Activated CD8-positive, alpha-beta memory T cell treated with anti-CD3 and anti-CD28 coated beads for 4 hours (primary cell): ENCODE data around the gene TENT4A.
"Not testable (repeated sequence)": the region's sequence is repeated elsewhere in the genome, so short reads cannot be mapped to it uniquely, and the experiment has no call there.

Experiments used
- DNase-seq, 2 donors: peaks; one replicate each; pipeline ENCODE4 v3.0.0-alpha.2; 2020; ENCODE audit warnings: low read depth in 2 of 2

TENT4A gene

DNA sequence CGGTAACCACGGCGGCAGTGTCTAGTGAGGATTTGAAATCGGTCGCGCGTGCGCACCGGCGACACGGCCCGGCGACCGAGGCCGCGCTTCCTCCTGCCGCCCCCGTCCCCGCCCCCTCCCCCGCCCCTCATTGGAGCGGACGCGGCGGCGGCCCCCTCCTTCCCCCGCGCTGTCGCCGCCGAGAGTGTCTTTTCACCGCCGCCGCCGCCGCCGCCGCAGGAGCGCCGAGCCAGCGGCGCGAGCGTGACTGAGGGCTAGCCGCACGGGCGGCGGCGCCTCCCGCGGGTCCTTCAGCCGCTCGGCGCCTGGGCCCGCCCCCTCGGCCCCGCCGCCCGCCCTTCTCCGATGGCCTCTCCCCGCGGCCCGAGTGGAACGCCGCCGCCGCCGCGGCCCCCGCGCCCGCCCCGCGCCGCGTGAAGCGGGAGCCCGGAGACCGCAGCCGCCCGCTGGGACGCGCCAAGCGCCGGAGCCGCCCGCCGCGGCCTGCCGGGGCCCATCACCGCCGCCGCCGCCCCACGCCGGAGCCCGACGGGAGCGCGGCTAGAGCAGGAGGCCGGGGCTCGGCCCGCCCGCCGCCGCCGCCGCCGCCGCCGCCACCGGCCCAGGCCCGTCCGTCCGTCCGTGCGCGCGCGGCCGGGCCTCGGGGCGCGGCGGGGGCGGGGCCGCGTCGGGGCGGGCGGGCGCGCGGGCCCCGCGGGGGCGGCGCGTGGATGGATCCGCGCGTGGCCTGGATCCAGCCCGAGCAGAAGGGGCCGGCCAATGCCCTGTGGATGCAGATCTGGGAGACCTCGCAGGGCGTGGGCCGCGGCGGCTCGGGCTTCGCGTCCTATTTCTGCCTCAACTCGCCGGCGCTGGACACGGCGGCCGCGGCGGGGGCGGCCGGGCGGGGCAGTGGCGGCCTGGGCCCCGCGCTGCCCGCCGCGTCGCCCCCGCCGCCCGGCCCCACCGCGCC is at the start of gene TENT4A:
TENT4A (plus strand) TSS at position 159 of the 952 bp plus-strand sequence; CDS start at position 711, 552 bp downstream.
- no peak for DNase-seq

DNA sequence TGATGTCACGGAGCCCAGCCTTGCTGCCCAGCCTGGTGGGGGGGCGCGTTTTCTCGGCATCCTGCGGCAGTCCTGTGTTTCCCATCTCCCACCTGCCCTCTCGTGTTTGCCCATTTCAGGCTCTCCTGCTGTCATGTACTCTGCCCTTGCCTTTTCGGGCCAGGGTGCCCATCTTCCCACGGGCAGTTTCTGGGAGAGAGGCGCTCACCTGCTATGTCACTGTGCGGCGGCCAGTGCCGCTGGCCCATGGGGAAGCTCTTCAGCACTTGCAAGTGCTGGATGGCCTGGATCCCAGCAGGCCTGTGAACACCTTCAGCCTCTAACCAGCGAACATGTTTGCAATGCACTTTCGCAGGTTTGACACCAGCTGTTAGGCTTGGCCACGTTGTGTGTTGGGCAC is 46.5 kb upstream of the TENT4A start:
- DNase-seq, result no peak

DNA sequence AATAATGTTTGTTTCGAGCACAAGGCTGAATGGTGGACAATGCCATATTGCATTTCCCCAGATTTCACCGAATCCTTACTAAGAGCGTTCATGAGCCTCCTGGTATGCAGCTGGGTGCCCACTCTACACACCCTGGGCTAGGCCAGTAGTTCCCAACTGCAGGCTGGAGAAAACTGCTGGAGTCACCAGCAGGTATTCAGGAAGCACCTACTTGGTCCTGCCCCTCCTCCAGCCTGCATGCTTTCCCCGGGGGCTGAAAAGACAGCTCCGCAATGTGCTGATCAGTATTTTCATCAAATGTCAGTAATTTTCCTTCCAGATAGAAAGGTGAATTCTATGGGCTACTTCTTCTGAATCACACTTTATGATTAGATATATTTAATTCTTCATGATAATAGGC is 45.6 kb upstream of the TENT4A start:
- DNase-seq, result no peak

DNA sequence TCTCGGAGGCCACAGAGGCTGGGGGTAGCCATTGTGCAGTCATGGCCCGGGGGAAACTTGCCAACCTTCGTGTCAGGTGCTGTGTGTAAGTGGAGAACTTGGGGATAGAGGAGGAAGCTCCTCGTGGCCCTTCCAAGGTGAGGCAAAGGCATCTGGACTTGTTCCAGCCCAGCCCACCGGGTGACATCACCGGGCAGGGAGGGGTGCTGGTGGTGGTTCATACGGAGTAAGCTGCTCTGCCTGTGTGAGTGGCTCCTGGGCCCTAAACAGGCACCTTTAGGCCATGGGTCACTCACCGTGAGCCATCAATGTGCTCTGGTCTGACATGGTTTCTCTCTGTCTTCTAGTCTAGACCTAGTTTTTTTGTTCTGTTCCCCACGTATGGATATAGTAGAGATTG is 44.5 kb upstream of the TENT4A start:
- DNase-seq, result not testable (repeated sequence)

DNA sequence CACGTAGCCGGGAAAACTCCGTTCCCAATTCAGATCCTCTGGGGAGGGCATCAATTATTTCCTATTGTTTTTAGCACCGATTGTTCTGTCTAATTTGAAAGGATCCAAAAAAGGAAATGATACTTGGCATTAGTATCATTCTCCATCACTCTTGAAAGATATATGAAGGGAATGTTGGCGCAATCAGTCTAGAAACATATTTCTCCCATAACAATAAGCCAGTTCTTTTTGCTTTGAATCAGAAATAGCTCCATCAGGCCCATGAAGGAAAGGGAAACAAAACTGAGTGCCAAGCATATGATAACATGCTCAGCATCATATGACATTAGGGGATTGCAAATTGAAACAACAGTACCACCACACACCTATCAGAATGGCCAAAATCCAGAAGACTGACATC is 40.2 kb upstream of the TENT4A start:
- no peak for DNase-seq

DNA sequence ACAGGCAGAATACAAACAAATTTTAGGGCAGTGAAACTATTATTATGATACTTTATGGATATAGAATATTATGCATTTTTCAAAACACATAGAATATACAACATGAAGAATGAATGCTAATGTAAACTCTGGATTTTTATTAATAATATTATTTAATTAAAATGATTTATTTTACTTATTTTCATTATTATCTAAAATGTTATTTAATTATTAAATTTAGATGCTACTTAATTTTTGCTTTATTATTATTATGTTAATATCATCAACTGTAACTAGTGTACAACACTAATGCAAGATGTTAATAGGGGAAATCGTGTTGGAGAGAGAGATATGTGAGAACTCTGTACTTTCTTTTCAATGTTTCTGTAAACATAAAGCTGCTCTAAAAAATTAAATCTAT is 39.3 kb upstream of the TENT4A start:
- no peak for DNase-seq

DNA sequence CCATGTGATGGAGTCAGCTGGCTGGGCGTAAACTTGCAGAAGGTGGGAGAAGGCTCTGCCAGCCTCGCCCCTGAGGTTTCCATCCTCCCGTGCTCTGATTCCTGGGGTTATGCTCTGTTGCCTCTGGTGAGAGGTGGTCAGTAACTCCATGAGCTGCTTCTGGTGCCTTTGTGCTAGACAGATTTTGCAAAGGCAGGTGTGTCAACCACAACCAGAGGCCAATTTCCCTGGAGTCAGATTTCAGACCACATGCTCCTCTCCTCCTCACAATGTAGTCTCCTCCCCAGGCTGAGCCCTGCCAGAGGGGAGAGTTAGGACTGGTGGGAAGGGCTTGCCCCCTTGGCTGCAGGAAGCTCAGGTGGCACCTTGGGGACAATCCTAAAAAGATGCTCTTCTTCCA is 38.8 kb upstream of the TENT4A start:
- no peak for DNase-seq

DNA sequence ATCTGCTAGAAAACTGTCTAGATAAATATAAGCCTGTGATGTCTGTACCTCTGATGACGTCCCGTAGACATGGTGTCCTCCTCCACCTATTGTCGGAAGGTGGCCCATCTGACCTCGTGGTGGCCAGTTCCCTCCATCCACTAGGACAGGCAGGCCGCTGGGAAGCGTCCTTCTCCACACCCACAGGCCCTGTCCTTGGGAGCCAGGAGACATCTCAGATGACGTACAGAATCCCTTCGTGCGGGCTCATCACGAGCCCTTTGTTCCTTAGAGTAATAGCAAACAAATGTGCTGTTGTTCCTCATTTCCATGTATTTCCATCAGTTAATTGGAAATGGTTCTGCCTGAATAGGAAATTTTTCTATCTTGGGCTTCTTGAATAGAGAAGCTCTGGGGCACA is 38.3 kb upstream of the TENT4A start:
- no peak for DNase-seq

DNA sequence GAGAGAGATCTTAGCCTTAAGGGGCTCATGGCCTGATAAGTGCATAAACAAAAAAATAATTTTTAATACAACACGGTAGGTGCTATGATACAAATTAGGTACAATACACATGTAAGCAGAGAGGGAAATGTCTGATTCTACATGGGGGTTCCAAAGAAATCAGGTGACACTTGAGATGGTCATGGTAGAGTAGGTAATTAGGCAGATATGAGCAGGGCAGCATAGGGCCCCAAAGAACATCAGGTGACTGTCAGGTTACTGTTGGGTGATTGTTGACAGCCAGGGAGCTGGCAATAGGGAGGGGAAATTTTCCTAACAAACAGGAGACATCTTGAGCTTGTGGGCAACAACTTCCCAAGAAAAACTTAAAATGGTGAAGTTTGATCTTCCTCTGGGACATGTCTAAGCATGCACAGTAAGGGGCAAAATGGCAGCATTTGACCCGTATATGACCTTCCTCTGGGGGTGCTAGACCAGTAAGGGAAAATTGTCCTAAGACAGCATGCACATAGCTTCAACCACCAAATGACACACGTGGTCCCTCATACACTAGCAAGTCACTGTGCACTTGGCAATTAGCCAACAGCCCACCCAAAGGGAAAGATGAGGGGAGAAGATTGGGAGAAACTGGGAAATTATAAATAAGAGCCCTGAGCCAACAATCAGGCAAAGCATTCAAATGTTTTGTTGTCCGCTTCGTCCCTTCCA is 37.3 kb upstream of the TENT4A start:
- DNase-seq, result no peak

DNA sequence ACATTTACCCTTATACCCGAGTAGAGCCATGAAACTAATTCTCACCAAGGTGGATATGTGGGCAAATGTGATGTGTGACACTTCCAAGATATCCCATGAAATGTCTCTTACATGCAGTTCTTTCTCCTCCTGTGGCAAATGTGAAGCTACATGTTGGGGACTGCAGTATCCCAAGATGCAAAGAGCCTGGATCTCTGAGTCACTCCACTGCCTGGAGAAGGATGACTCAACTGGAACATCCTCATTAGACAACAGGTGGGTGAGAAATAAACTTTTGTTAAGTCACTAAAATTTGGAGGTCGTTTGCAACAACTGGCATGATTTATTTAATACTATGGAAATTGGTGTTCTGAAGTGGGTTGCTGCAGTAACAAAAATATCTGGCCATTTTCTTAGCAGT is 36.5 kb upstream of the TENT4A start:
- no peak for DNase-seq

DNA sequence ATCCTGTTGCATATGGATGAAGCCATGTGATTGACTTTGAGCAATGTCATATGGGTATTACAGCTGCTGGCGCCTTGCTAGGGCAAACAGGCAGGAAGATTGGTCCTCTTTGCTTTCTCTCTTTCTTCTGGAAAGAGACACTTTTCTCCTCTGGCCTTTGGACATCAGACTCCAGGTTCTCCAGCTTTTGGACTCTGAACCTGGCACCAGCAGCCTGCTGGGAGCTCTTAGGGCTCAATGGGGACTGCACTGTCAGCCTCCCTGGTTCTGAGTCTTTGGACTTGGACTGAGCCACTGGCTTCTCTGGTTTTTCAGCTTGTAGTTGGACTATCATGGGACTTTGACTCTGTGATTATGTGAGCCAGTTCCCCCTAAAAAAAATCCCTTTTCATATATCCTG is 34.8 kb upstream of the TENT4A start:
- DNase-seq, result no peak

DNA sequence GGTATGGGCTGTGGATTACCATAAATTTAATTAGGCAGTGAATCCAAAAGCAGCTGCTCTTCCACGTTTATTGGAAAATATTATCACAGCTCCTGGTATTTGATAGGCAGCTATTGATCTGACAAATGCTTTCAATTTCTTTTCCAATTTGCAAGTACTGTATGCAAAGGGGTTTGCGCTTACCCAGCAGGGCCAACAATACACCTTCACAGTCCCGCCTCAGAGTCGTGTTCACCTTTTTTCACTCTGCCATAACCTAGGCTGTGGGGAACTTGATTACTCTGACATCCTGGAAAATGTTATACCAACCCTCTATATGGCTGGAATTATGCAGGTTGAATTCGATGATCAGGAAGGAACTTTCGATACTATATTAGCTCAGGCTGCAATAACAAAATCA is 32.3 kb upstream of the TENT4A start:
- DNase-seq, result no peak

DNA sequence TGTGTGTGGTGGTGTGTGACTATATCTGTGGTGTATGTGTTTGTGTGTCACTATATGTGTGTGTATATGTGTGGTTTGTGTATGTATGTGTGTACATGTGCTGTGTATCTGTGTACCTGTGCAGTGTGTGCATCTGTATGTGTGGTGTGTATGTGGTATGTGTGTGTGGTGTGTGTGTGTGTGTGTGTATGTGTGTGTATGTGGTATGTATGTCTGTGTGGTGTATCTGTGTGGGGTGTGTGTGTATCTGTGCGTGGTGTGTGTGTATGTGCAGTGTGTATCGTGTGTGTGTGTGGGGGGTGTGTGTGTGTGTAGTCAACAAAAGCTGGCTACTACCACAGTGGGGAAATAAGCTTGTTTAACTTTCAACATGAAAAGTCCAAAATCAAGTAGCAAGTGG is 31.6 kb upstream of the TENT4A start:
- DNase-seq, result no peak

DNA sequence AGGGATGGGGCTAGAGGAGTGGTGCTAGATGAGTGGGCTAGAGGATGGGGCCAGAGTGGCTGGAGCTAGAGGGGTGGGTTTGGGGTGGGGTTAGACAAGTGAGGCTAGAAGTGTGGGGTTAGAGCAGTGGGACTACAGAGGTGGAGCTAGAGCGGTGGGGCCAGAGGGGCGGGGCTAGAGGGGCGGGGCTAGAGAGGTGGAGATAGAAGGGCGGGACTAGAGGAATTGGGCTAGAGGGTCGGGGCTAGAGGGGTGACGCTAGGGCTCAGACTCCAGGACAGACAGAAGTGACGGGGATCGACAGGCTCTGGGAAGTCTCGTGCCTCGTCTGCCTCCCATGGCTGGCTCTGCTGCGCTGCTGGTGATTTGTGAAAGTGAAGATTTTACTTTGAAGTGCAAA is 31.0 kb upstream of the TENT4A start:
- no peak for DNase-seq

DNA sequence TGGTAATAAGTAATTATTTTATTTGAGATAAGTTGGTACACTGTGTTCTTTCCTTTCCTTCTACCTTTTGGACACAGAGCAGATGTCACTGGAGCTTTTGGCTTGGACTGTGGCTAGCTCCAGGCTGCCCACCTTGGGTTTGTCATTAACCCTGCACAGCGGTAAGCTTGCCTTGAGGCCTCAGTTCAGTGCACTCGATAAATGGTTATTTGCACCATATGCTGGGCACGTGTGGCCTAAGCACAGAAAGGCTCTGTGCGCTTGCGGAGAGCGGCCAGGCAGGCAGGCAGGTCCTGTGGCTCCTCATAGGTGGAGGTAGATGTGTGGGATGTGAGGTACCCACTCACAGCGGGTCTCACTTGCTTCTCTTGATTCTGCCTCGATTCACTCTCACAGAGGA is 30.0 kb upstream of the TENT4A start:
- DNase-seq, result no peak

DNA sequence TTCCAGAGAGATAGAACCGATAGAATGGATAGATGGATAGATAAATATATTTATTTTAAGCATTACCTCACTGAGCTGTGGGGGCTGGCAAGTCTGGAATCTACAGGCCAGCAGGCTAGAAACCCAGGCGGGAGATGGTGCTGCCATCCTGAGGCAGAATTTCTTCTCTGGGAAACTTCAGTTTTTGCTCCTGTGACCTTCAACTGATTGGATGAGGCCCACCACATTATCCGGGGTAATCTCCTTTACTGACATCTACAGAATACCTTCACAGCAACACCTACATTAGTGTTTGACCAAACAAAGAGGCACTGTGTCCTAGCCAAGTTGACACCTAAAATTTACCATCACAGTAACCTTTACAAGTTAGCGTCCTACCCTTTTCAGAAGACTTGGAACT is 29.2 kb upstream of the TENT4A start:
- no peak for DNase-seq

DNA sequence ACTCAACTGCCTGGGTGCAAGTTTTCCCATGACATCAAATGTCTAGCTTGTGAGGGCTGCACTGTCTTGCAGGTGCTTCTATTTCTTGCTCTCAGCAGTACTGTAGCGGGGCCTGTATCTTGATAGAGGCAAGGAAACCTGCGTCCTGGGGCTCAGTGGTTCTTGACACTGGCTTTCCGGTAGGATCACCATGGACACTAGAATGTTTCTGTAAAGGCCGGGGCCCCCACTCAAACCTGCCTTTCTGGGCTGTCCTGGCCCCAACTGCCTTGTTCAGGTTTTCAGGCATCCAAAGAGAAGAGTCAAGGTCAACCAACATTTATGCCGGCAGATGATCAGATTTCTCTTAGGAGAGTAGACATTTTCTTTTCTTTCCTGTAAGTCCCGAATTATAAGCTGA is 26.7 kb upstream of the TENT4A start:
- no peak for DNase-seq

DNA sequence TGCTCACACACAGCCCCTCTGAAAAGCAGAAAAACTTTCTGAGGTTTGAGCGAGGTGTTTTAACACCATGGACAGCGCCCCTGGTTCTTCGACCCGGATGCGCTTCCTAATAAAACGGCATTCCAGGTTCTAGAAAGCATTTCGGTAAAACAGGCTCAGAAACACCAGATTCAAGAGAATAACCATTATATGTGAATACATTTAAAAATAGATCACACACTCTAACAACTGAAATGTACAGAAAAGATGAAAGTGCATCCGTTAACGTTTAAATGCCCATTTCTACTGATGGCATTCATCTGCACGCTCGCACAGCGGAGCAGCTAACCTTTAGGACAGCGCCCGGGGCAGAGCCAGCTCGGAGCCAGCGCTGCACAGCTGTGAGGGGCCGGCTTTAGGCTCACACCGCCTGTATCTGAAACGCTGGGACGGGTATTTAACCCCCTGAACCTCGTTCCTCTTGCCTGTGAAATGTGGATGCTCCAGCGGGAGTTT is 26.3 kb upstream of the TENT4A start:
- DNase-seq, result no peak

DNA sequence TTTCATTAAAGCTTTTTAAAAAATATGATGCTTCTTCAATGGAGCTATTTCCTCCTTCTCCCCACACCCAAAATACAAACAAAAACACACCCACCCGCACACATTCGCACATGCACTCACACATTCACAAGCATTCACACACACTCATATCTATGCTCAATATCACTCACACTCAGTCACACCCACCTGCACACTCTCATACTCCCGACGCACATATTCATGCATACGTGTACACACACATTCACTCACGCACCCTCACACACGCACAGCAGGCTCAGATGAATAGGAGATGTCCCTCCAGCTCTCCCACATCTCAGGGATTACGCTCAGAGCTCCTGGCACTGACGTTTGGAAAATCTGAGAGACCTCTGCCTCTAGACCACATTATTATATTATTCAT is 25.7 kb upstream of the TENT4A start:
- DNase-seq, result no peak

DNA sequence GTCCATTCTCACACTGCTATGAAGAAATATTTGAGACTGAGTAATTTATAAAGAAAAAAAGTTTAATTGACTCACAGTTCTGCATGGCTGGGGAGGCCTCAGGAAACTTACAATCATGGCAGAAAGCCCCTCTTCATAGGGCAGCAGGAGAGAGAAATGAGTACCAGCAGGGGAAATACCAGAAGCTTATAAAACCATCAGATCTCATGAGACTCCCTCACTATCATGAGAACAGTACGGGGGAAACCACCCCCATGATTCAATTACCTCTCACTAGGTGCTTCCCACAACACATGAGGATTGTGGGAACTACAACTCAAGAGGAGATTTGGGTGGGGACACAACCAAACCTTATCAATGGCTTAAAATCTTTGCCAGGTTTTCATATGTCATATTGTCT is 20.3 kb upstream of the TENT4A start:
- DNase-seq, result no peak

DNA sequence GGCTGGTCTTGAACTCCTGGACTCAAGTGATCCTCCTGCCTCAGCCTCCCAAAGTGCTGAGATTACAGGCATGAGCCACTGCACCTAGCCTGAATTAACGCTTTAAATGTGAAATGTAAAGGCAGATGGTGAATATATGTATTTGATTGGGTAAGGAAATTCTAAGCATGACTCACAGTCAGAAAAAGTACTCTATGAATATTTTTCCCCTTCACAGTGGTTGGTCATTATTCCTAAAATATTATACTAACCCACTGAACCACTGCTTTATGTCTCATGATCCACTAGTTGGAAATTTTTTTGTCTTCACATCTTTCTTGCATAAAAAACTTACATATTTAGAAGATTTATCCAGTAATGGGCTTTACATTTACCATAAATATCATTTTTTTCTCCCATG is 14.5 kb upstream of the TENT4A start:
- no peak for DNase-seq

DNA sequence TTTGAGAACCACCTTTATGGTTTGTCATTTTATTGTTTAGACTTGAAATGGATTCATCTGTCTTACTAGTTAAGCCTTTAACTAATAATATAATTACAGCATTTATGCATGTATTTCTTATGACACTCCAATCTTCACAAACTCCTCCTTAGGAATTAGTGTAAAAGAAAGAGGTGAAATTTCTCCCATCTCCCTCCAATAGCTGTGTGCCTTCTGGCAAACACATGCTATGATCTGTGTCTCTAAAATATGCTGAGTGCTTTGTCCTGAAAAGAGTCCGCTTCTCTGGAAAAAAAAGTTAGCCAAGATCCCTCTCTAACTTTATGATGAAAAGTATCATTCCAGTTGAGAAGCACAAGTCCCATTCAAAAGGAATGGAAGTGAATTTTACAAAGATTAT is 13.9 kb upstream of the TENT4A start:
- DNase-seq, result no peak

DNA sequence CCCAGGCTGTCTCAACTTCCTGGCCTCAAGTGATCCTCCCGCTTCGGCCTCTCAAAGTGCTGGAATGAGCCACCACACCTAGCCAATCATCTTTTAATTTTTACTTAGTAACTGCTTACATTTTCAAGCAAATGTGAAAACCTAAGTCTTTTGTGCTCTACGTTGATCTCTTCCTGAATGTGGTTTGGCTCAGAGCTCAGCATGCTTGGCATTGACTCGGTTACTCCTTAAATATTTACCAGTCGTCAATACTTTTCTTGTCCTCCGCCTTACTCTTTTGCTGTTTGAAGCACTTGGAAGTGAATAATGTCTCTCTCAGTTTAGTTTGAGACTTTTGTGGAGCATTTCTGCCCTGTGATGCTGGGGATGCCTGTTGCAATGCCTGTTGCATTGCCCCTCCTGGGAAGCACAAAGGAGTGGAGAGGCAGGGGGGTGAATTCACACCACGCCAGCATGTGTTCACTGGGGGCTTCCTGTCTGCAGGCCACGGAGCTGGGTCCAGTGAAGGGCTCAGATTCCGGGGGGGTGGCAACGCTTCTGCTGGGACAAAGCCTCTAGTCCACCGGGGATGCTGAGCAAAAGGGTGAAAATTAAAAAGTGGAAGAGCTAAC is 13.1 kb upstream of the TENT4A start:
- DNase-seq, result no peak
